Right lobe of liver (tissue), 6 donors: ENCODE results near the gene KRT4. TPM values are rescaled to one million over a fixed set of nuclear protein-coding genes. Genes with fewer than 3 reads are reported as not detected.
A peak's percentile ranks its signal among the peaks of the same experiment; 100 is the strongest.

Experiments
- ATAC-seq, 4 donors: fragments of 200-7000 bp; cut with Tn5 transposase; one replicate each; pipeline ENCODE4 v1.9.1; 2020; ENCODE audit warnings: mild to moderate bottlenecking in 4 of 4, moderate library complexity in 4 of 4
- DNase-seq, 3 donors: peaks; one replicate each; pipeline ENCODE4 v3.0.0-alpha.2; 2020
- H3K27ac ChIP-seq, 3 donors: fragments of 200-600 bp; one replicate each; pipeline ENCODE4 v1.8.0; 2022
- H3K27me3 ChIP-seq, 2 donors: fragments of 200-600 bp; one replicate each; pipeline ENCODE4 v1.8.0; 2022
- H3K36me3 ChIP-seq, 4 donors: fragments of 200-600 bp; sonication (generic) in 1 of 4; one replicate each; pipeline versions ENCODE4 v1.5.1 to v1.8.0; 2017 to 2022; ENCODE audit warnings: control low read depth in 1 of 4
- H3K4me1 ChIP-seq, 4 donors: fragments of 200-600 bp; sonication (generic) in 1 of 4; one replicate each; pipeline versions ENCODE4 v1.5.1 to v1.8.0; 2017 to 2022; ENCODE audit warnings: control low read depth in 1 of 4
- H3K4me3 ChIP-seq, 3 donors: fragments of 200-600 bp; one replicate each; pipeline ENCODE4 v1.8.0; 2022
- H3K9me3 ChIP-seq, 4 donors: fragments of 200-600 bp; sonication (generic) in 1 of 4; one replicate each; pipeline versions ENCODE4 v1.5.1 to v1.8.0; 2017 to 2022; ENCODE audit warnings: control low read depth in 1 of 4
- POLR2A ChIP-seq: fragments of 450-650 bp; IDR thresholded peaks from one replicate; pipeline ENCODE4 v1.6.1; 2017; ENCODE audit warnings: antibody characterized with exemption, mild to moderate bottlenecking
- WGBS: methylation state at CpG from one replicate; pipeline ENCODE4 v1.1.6; 2018; ENCODE audit warnings: low coverage, low lambda C conversion rate; ENCODE audit not compliant: insufficient coverage; ENCODE audit errors: missing lambda C conversion rate; 5-methylcytosine and 5-hydroxymethylcytosine counted together
- intact Hi-C, 2 donors: fragments of 100-400 bp; cut with DNase I; formaldehyde crosslinking; loops; one replicate each; pipeline versions ENCODE4 v1.11.2 to v1.14.1; 2022
- total RNA-seq, 6 experiments: library from RNA; depleted of rRNA in 2 of 6; stranded (reverse); fragments of >200 nt in 2 of 6; fragmentation: NEBNext Ultra II Directional in 3 of 6; extraction: Animal tissue kit (Norgen Biotek cat#: 25700) in 3 of 6; gene quantifications; one replicate each; pipeline versions ENCODE4 v1.1.0 to v1.2.4, GENCODE V29; 2016 to 2023
- TF ChIP-seq, protein P1 (sequence below), 4 donors: fragments of 200-600 bp in 3 of 4; fragments of 450-650 bp in 1 of 4; IDR thresholded peaks; one replicate each; pipeline versions ENCODE4 v1.5.1 to v1.8.0; 2016 to 2022; ENCODE audit warnings: antibody characterized with exemption in 4 of 4, mild to moderate bottlenecking in 2 of 4
- donor health status: DM: no; HTN: yes; CAD: no.
- donor health status: DM: no; HTN: no; CAD: no.
- donor health status: DM: no; HTN: no; CAD: no.
- donor health status: DM: no; HTN: yes; CAD: no.
- donor health status: DM: no; HTN: yes; CAD: no.

KRT4 gene
- total RNA-seq, 6 experiments from 2014 or later = not detected

DNA sequence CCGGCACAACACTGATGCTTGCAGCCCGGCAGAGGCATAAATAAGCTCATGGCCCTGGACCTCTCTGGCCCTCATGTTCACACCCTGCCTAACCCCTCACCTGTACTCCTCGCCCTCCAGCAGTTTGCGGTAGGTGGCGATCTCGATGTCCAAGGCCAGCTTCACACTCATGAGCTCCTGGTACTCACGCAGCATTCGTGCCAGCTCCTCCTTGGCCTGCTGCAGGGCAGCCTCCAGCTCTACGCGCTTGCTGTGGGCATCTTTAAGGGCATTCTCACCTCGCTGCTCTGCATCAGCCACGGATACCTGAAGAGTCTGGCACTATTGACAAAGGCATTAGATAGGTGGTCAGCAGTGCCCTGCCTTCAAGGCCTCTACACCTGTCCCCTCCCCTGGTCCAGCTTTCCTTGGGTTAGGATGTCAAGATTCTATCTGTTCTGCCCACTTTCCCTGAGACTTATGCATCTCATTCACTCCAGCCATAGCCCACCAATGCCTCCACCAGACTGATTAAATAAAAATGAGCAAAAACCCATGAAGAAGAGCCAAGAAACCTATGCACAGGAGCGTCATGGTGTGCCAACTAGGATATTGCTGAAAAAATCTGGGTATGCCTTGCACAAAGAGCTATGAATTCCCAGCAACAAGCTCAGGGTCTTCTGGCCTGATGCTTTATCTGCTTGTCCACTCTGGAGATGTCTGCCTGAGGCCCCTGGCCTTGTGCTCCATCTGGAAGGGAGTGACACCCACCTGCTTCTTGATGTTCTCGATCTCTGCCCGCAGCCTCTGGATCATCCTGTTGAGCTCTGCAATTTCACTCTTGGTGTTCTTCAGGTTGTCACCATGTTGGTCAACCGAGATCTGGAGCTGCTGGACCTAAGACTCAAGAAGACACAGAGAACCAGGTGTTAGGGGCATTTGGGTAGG, 6.1 kb downstream of the KRT4 start:
- no peak overlapping the region for H3K4me3 ChIP-seq
- intact Hi-C loops = no loop called here
- H3K4me1 ChIP-seq = no peaks in the 10 kb centered on the region
- no peaks in the 10 kb centered on the region for H3K9me3 ChIP-seq
- no peaks in the 10 kb centered on the region for H3K27me3 ChIP-seq
- ATAC-seq (no peak), DNase-seq (peak in 1 of 3 donors; percentile 35)
- H3K36me3 ChIP-seq = no peaks in the 10 kb centered on the region
- WGBS = 52% methylated on average over 3 of the region's 16 CpGs
- TF ChIP-seq, protein P1, sequence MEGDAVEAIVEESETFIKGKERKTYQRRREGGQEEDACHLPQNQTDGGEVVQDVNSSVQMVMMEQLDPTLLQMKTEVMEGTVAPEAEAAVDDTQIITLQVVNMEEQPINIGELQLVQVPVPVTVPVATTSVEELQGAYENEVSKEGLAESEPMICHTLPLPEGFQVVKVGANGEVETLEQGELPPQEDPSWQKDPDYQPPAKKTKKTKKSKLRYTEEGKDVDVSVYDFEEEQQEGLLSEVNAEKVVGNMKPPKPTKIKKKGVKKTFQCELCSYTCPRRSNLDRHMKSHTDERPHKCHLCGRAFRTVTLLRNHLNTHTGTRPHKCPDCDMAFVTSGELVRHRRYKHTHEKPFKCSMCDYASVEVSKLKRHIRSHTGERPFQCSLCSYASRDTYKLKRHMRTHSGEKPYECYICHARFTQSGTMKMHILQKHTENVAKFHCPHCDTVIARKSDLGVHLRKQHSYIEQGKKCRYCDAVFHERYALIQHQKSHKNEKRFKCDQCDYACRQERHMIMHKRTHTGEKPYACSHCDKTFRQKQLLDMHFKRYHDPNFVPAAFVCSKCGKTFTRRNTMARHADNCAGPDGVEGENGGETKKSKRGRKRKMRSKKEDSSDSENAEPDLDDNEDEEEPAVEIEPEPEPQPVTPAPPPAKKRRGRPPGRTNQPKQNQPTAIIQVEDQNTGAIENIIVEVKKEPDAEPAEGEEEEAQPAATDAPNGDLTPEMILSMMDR (IDR thresholded peaks at IDR 0.05) = no peak
- TF ChIP-seq POLR2A = no peak
- no peak overlapping the region for H3K27ac ChIP-seq

DNA sequence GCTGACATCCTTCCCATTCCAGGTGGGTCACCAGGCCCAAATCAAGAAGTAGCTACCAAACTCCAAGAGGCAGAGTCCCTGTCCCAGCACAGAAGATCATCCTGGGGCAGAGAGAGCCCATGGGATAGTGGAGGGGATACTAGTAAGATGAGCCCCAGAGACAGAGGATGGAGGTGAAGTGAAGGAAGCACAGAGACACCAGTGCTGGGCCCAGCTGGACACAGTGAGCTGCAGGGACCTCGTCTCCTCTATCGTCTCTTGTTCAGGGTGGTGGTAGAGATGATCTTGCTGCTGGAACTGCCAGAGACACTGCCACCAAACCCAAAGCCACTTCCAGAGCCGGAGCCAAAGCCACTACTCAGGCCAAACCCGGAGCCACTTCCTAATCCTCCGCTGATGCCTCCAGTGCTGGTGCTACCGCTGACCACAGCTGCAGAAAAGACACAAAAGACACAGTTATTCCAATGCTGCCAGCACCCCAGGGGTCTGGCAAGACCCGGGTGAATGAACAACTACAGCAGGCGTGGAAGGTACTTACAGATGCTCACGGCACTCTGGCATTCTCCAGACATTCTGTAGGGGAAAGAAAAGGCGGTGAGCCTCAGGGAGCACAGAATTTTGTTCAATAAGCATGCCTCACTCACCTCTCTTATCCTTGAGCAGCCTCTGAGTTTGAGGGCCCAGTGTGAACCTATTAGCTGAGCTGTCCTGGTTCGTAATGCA, 6.9 kb downstream of the KRT4 start:
- peak in 1 of 3 donors; percentile 26 for DNase-seq
- WGBS = 47% methylated on average over 5 of the region's 11 CpGs

DNA sequence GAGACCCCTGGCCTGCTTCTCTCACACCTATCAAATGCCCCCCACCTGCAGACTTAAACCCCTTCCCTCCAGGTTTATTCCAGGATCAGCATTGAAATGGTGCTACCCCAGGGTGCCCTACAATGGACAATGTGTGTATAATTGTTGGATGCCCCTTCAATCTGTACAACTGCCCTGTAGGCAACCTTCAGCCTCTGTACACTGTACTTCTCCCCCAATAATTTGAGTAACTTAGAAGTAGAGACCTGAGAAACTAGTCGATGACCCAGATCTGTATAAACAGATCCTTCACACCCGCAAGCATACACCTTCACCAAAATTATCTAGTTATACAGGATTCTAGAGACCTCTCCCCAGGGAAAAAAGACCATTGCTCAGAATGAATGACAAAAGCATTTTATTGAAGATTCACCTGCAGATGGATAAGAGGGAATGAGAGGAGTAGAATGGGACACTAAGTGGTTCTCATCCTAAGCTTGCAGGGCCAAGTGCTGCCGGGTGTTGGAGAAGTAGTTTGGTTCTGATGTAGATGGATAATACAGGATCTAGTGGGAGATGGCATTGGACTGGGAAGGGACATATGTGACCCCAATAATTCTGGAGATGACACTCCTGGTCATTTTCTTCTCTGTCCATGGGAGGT, 7.6 kb downstream of the KRT4 start:
- H3K36me3 ChIP-seq = no peaks in the 10 kb centered on the region
- no peak for ATAC-seq
- H3K4me3 ChIP-seq = no peak overlapping the region
- no peaks in the 10 kb centered on the region for H3K4me1 ChIP-seq
- no peaks in the 10 kb centered on the region for H3K9me3 ChIP-seq
- TF ChIP-seq POLR2A = no peak
- TF ChIP-seq, protein P1 (IDR thresholded peaks at IDR 0.05) = no peak
- intact Hi-C loops = no loop called here
- no peak overlapping the region for H3K27ac ChIP-seq
- peak in 1 of 3 donors; percentile 1 for DNase-seq
- no peaks in the 10 kb centered on the region for H3K27me3 ChIP-seq
- WGBS = 90% methylated on average over 3 of the region's 3 CpGs

More for the DNA sequence above, 6.9 kb downstream of the KRT4 start:
- Histone ChIP-seq H3K4me3 (no peak overlapping the region), H3K4me1 (no peaks in the 10 kb centered on the region), H3K27ac (no peak overlapping the region), H3K36me3 (no peaks in the 10 kb centered on the region), H3K9me3 (no peaks in the 10 kb centered on the region), H3K27me3 (no peaks in the 10 kb centered on the region)
- ATAC-seq = no peak
- no peak for TF ChIP-seq POLR2A
- TF ChIP-seq, protein P1 (IDR thresholded peaks at IDR 0.05) = no peak
- intact Hi-C loops = no loop called here

DNA sequence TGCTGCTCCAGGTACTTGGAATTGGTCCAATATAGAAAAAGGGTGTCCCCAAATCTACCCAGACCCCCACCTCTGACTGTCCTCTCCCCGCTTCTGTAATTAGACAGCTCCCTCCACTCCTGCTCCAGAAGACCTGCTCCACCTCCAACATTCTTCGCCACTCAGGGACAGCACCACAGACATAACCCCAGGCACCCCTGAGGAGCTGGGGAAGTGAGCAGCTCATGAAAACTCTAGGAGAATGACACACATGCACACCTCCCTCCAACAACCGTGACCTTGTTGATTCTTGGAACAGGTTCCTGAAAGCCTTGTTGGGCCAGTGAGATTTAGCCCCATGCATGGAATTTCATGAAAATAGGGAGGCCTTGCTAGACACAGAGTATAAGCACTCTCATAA, 8.2 kb downstream of the KRT4 start:
- Histone ChIP-seq H3K36me3 (no peaks in the 10 kb centered on the region), H3K4me3 (no peak overlapping the region), H3K27me3 (no peaks in the 10 kb centered on the region), H3K4me1 (no peaks in the 10 kb centered on the region), H3K27ac (no peak overlapping the region), H3K9me3 (no peaks in the 10 kb centered on the region)
- ATAC-seq = no peak
- 60% methylated on average over 1 of the region's 3 CpGs for WGBS
- no peak for DNase-seq
- TF ChIP-seq, protein P1 (IDR thresholded peaks at IDR 0.05) = no peak
- TF ChIP-seq POLR2A = no peak
- intact Hi-C loops = no loop called here
